Spleen (tissue), 11 donors: Measurements from ENCODE around the gene PDE3A. TPM values are rescaled to one million over a fixed set of nuclear protein-coding genes. Genes with fewer than 3 reads are reported as not detected.
A peak's percentile ranks its signal among the peaks of the same experiment; 100 is the strongest.

Experiments
- DNase-seq: peaks from one replicate; pipeline ENCODE4 v3.0.0-alpha.2; 2020
- H3K27ac ChIP-seq, 8 donors: fragments of 200-600 bp; sonication (generic) in 7 of 8; 1 replicate in 4 of 8; 2 replicates in 4 of 8; pipeline versions ENCODE4 v1.5.0 to v1.8.0; 2016 to 2021; ENCODE audit warnings: inconsistent platforms in 4 of 8, mild to moderate bottlenecking in 4 of 8, moderate library complexity in 1 of 8
- H3K27me3 ChIP-seq, 7 donors: fragments of 200-600 bp; sonication (generic) in 6 of 7; replicated peaks in 1 of 7; 1 replicate in 4 of 7; 2 replicates in 3 of 7; pipeline versions ENCODE4 v1.5.0 to v1.8.0; 2016 to 2021; ENCODE audit warnings: inconsistent platforms in 3 of 7, mild to moderate bottlenecking in 1 of 7
- H3K36me3 ChIP-seq, 6 donors: fragments of 200-600 bp; sonication (generic) in 5 of 6; 1 replicate in 4 of 6; 2 replicates in 2 of 6; pipeline versions ENCODE4 v1.5.0 to v1.8.0; 2016 to 2021; ENCODE audit warnings: inconsistent platforms in 2 of 6
- H3K4me1 ChIP-seq, 6 donors: fragments of 200-600 bp; sonication (generic) in 5 of 6; 1 replicate in 3 of 6; 2 replicates in 3 of 6; pipeline versions ENCODE4 v1.5.0 to v1.8.0; 2016 to 2021; ENCODE audit warnings: inconsistent platforms in 3 of 6
- H3K4me3 ChIP-seq, 8 donors: fragments of 200-600 bp; sonication (generic) in 7 of 8; 1 replicate in 4 of 8; 2 replicates in 4 of 8; pipeline versions ENCODE4 v1.5.0 to v1.8.0; 2016 to 2021; ENCODE audit warnings: inconsistent platforms in 4 of 8, mild to moderate bottlenecking in 4 of 8, moderate library complexity in 2 of 8
- H3K9me3 ChIP-seq, 8 donors: fragments of 200-600 bp; sonication (generic) in 7 of 8; 1 replicate in 4 of 8; 2 replicates in 4 of 8; pipeline versions ENCODE4 v1.5.0 to v1.8.0; 2016 to 2021; ENCODE audit warnings: inconsistent platforms in 4 of 8
- POLR2A ChIP-seq, 3 donors: fragments of 450-650 bp; IDR thresholded peaks; one replicate each; pipeline ENCODE4 v1.5.1; 2017; ENCODE audit warnings: antibody characterized with exemption in 3 of 3, mild to moderate bottlenecking in 1 of 3
- POLR2AphosphoS5 ChIP-seq, 3 donors: sonication (generic); formaldehyde crosslinking; IDR thresholded peaks; one replicate each; pipeline ENCODE4 v1.5.1; 2017; ENCODE audit warnings: antibody characterized with exemption in 3 of 3
- WGBS, 5 donors: extraction: QIAGEN DNeasy Blood & Tissue Kit in 3 of 5; methylation state at CpG; one replicate each; pipeline versions ENCODE4 v1.1.5 to v1.1.7; 2013 to 2018; 5-methylcytosine and 5-hydroxymethylcytosine counted together
- intact Hi-C: fragments of 100-400 bp; cut with DNase I; formaldehyde crosslinking; loops from one replicate; pipeline ENCODE4 v1.15.0; 2023; ENCODE audit warnings: low total_unique reads
- polyA plus RNA-seq, 3 donors: library from polyadenylated mRNA; stranded (reverse); fragments of 200-250 nt; gene quantifications; one replicate each; pipeline ENCODE4 v1.2.1, GENCODE V29; 2013
- total RNA-seq, 7 donors: library from RNA; depleted of rRNA in 3 of 7; stranded (reverse); fragments of >200 nt in 3 of 7; fragmentation: NEBNext Ultra II Directional in 4 of 7; extraction: Animal tissue kit (Norgen Biotek cat#: 25700) in 4 of 7; gene quantifications; one replicate each; pipeline versions ENCODE4 v1.1.0 to v1.2.1, GENCODE V29; 2016 to 2021
- TF ChIP-seq, protein P1 (sequence below), 11 experiments: fragments of 200-600 bp in 7 of 11; fragments of 450-650 bp in 4 of 11; sonication (generic) in 4 of 11; IDR thresholded peaks in 8 of 11; conservative IDR thresholded peaks in 3 of 11; 1 replicate in 7 of 11; 2 replicates in 4 of 11; pipeline versions ENCODE4 v1.4.0 to v1.8.0; 2016 to 2021; ENCODE audit warnings: antibody characterized with exemption in 11 of 11, inconsistent platforms in 4 of 11, mild to moderate bottlenecking in 1 of 11
- donor health status: healthy with polysubstance abuse.
- donor health status: DM: no; HTN: no; CAD: no; lungs with moderate emphysema.
- donor health status: DM: no; HTN: no; CAD: no.
- donor health status: Bipolar disorder and iron deficiency.
- donor health status: healthy.
- donor health status: DM: no; HTN: no; CAD: no.
- donor health status: DM: yes; HTN: yes; CAD: no.

PDE3A gene
- total and polyA plus RNA-seq, 10 donors: 0.57 to 10.1 (median 7.5) TPM

DNA sequence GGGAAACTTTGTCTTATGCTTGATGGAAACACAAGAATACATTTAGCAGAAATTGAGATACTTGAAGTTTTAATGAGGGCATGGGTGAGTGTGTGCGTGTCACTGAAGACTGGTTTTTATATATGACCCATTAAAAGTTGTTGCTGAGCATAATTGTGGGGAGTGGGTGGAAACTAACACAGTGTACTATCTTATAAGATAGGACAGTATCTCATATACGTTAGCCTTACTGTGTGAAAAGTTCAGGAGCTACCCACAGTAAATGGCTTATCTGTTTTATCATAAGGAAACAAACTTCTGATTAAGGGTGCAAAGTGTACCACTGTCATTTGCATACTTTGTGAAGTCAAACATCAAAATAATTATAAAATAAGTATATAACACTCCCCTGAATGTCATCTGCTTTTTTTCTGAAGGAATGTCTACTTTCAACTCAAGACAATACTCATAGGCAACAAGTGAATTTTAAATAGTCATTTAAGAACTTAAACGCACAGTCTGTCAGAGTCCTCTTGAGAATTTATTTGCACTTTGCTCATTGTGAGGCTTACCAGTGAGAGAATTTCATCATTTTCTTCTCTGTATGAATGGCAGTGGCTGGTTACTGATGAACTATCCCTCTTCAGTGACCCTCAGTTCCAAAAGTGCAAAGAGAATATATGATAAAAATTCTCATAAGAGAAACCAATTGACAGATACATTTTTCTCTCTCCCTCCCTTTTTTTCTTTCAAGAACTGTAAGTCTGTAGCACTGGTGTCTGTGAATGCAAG lies 4.2 kb downstream of the PDE3A start:
- no peak for DNase-seq
- Histone ChIP-seq H3K9me3 (no peaks in the 10 kb centered on the region), H3K27me3 (peaks cover 0 to 47% (median 19%) of the 10 kb centered on the region in 7 donors), H3K36me3 (no peaks in the 10 kb centered on the region), H3K4me3 (peak overlapping the region in 1 of 8 donors; percentile 24), H3K4me1 (peaks cover 0 to 28% (median 19%) of the 10 kb centered on the region in 6 donors), H3K27ac (no peak overlapping the region)
- TF ChIP-seq, protein P1, sequence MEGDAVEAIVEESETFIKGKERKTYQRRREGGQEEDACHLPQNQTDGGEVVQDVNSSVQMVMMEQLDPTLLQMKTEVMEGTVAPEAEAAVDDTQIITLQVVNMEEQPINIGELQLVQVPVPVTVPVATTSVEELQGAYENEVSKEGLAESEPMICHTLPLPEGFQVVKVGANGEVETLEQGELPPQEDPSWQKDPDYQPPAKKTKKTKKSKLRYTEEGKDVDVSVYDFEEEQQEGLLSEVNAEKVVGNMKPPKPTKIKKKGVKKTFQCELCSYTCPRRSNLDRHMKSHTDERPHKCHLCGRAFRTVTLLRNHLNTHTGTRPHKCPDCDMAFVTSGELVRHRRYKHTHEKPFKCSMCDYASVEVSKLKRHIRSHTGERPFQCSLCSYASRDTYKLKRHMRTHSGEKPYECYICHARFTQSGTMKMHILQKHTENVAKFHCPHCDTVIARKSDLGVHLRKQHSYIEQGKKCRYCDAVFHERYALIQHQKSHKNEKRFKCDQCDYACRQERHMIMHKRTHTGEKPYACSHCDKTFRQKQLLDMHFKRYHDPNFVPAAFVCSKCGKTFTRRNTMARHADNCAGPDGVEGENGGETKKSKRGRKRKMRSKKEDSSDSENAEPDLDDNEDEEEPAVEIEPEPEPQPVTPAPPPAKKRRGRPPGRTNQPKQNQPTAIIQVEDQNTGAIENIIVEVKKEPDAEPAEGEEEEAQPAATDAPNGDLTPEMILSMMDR (IDR thresholded peaks at IDR 0.05 in 8 of 11, conservative IDR thresholded peaks at IDR 0.05 in 3 of 11): no peak
- TF ChIP-seq POLR2A (IDR thresholded peaks at IDR 0.05): no peak
- TF ChIP-seq POLR2AphosphoS5 (IDR thresholded peaks at IDR 0.05): no peak
- WGBS, 5 donors: 54 to 75% (median 73%) methylated on average over 3 of the region's 3 CpGs
- intact Hi-C loops: no loop called here

DNA sequence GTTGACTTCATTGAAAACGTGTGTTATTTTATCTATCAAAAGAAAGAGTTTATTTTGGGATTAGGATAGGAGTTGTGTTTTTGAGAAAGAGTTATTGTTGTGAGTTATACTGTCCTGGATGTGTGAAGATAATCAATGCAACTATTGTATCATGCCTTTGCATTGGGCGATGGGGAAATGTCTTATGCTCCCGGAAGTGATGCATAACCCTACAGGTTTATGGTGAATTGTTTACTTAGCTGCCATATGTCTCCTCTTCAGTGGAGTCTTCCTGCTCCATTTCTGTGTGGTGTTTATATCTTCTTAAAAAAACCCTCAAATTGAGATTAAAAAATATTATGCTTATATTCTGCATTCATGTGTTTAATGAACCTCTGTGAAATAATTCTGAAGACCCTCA lies 6.5 kb downstream of the PDE3A start:
- no peaks in the 10 kb centered on the region for H3K36me3 ChIP-seq
- DNase-seq: no peak
- H3K27ac ChIP-seq: no peak overlapping the region
- TF ChIP-seq POLR2AphosphoS5 (IDR thresholded peaks at IDR 0.05): no peak
- TF ChIP-seq, protein P1 (IDR thresholded peaks at IDR 0.05 in 8 of 11, conservative IDR thresholded peaks at IDR 0.05 in 3 of 11): no peak
- no peak for TF ChIP-seq POLR2A (IDR thresholded peaks at IDR 0.05)
- H3K9me3 ChIP-seq: no peaks in the 10 kb centered on the region
- no peak overlapping the region for H3K4me3 ChIP-seq
- 52 to 73% (median 71%) methylated on average over 3 of the region's 3 CpGs for WGBS, 5 donors
- peaks cover 0 to 24% (median 3%) of the 10 kb centered on the region in 7 donors for H3K27me3 ChIP-seq
- peaks cover 0 to 6% (median 3%) of the 10 kb centered on the region in 6 donors for H3K4me1 ChIP-seq
- intact Hi-C loops: no loop called here

DNA sequence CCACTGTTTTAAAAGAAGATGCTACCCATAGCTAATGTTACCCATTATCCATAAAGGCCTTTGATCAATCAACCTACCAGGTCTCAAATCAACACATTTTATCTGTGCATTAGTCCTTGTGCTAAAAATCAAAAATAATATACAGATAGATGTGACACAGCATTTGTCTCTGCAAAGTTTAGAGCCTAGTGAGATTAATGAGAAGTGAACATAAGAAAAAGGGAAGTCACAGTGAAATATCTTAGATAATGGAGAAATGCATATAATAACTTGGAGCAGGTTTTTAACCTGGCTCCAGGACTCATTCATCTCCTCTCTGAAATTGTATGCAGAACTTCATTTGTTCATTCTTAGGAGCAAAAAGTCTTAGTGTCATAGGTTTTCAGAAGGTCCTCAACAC lies 7.2 kb downstream of the PDE3A start:
- intact Hi-C loops: no loop called here
- H3K9me3 ChIP-seq: no peaks in the 10 kb centered on the region
- TF ChIP-seq, protein P1 (IDR thresholded peaks at IDR 0.05 in 8 of 11, conservative IDR thresholded peaks at IDR 0.05 in 3 of 11): no peak
- no peak for TF ChIP-seq POLR2AphosphoS5 (IDR thresholded peaks at IDR 0.05)
- TF ChIP-seq POLR2A (IDR thresholded peaks at IDR 0.05): no peak
- H3K4me1 ChIP-seq: no peaks in the 10 kb centered on the region
- H3K27me3 ChIP-seq: peaks cover 0 to 17% (median 0%) of the 10 kb centered on the region in 7 donors
- no peak overlapping the region for H3K27ac ChIP-seq
- DNase-seq: no peak
- H3K4me3 ChIP-seq: no peak overlapping the region
- no peaks in the 10 kb centered on the region for H3K36me3 ChIP-seq

DNA sequence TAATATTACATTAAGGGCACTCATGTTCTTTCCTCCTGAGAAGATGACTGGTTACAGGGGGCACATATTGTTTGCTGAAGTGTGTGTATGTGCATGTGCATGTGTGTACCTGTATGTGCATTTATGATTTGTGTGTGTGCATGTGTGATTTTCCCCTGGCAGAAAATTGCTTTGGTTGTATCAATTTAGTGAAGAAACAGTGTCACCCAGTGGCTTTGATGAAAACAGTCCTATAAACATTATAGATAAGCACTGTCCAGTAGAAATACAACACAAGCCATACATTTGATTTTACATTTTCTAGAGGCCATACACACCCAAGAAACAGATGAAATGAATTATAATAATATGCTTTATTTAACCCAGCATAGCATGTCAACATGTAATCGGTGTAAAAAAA lies 8.6 kb downstream of the PDE3A start:
- H3K27ac ChIP-seq: no peak overlapping the region
- DNase-seq: no peak
- intact Hi-C loops: no loop called here
- TF ChIP-seq, protein P1 (IDR thresholded peaks at IDR 0.05 in 8 of 11, conservative IDR thresholded peaks at IDR 0.05 in 3 of 11): peak in 1 of 11 experiments; percentile 1
- no peak for TF ChIP-seq POLR2AphosphoS5 (IDR thresholded peaks at IDR 0.05)
- no peaks in the 10 kb centered on the region for H3K9me3 ChIP-seq
- 81 to 98% (median 92%) methylated on average over 1 of the region's 1 CpG for WGBS, 5 donors
- no peak overlapping the region for H3K4me3 ChIP-seq
- peaks cover 0 to 6% (median 0%) of the 10 kb centered on the region in 7 donors for H3K27me3 ChIP-seq
- no peaks in the 10 kb centered on the region for H3K36me3 ChIP-seq
- H3K4me1 ChIP-seq: no peaks in the 10 kb centered on the region
